ENCODE data around the gene USP10.

Gene USP10

GRCh38 chr16:84699712-84700445 is at the start of gene USP10:
Gene USP10, plus strand, starts transcription at chr16:84700000. Its CDS starts 91 bp downstream, at chr16:84700091.
- ATAC-seq (ENCODE audit: low read depth) (peak; percentile 79), DNase-seq (ENCODE audit: low spot score) (peak; percentile 75)
- Histone ChIP-seq H3K27me3 (ENCODE audit: insufficient read depth, poor library complexity, severe bottlenecking) (no peaks in the 10 kb centered on the region), H3K4me3 (ENCODE audit: severe bottlenecking) (peak within 1 kb of the TSS; percentile 100), H3K9me3 (ENCODE audit: severe bottlenecking) (peaks cover 2% of the 10 kb centered on the region), H3K27ac (ENCODE audit: poor library complexity, severe bottlenecking) (peak within 1 kb of the TSS; percentile 71), H3K36me3 (ENCODE audit: low read depth) (no peaks in the 10 kb centered on the region), H3K4me1 (ENCODE audit: insufficient read depth, poor library complexity, severe bottlenecking) (peaks cover 29% of the 10 kb centered on the region)
- TF ChIP-seq CTCF (IDR thresholded peaks at IDR 0.05; ENCODE audit: poor library complexity, severe bottlenecking): no peak

- Histone ChIP-seq H3K4me3 (ENCODE audit: severe bottlenecking) (no peak overlapping the region), H3K27me3 (ENCODE audit: insufficient read depth, poor library complexity, severe bottlenecking) (no peaks in the 10 kb centered on the region), H3K9me3 (ENCODE audit: severe bottlenecking) (no peaks in the 10 kb centered on the region), H3K36me3 (ENCODE audit: low read depth) (peaks cover 50% of the 10 kb centered on the region), H3K27ac (ENCODE audit: poor library complexity, severe bottlenecking) (no peak overlapping the region), H3K4me1 (ENCODE audit: insufficient read depth, poor library complexity, severe bottlenecking) (no peaks in the 10 kb centered on the region)
- no peak for TF ChIP-seq CTCF (IDR thresholded peaks at IDR 0.05; ENCODE audit: poor library complexity, severe bottlenecking)
- ATAC-seq (ENCODE audit: low read depth) (peak; percentile 40; the same call in 2 of the 3 replicates), DNase-seq (ENCODE audit: low spot score) (no peak)
These were observed 49.5 kb upstream of the USP10 start for GRCh38 chr16:84650062-84650991.

GRCh38 chr16:84652566-84652965 is 47.2 kb upstream of the USP10 start:
- no peaks in the 10 kb centered on the region for H3K27me3 ChIP-seq (ENCODE audit: insufficient read depth, poor library complexity, severe bottlenecking)
- DNase-seq (ENCODE audit: low spot score) (no peak), ATAC-seq (ENCODE audit: low read depth) (no peak)
- H3K4me3 ChIP-seq (ENCODE audit: severe bottlenecking): no peak overlapping the region
- H3K9me3 ChIP-seq (ENCODE audit: severe bottlenecking): no peaks in the 10 kb centered on the region
- no peaks in the 10 kb centered on the region for H3K4me1 ChIP-seq (ENCODE audit: insufficient read depth, poor library complexity, severe bottlenecking)
- H3K27ac ChIP-seq (ENCODE audit: poor library complexity, severe bottlenecking): no peak overlapping the region
- TF ChIP-seq CTCF (IDR thresholded peaks at IDR 0.05; ENCODE audit: poor library complexity, severe bottlenecking): no peak
- peaks cover 63% of the 10 kb centered on the region for H3K36me3 ChIP-seq (ENCODE audit: low read depth)

GRCh38 chr16:84654238-84654637 is 45.6 kb upstream of the USP10 start:
- Histone ChIP-seq H3K27ac (ENCODE audit: poor library complexity, severe bottlenecking) (no peak overlapping the region), H3K4me3 (ENCODE audit: severe bottlenecking) (no peak overlapping the region), H3K36me3 (ENCODE audit: low read depth) (peaks cover 80% of the 10 kb centered on the region), H3K27me3 (ENCODE audit: insufficient read depth, poor library complexity, severe bottlenecking) (no peaks in the 10 kb centered on the region), H3K9me3 (ENCODE audit: severe bottlenecking) (no peaks in the 10 kb centered on the region), H3K4me1 (ENCODE audit: insufficient read depth, poor library complexity, severe bottlenecking) (no peaks in the 10 kb centered on the region)
- DNase-seq (ENCODE audit: low spot score) (no peak), ATAC-seq (ENCODE audit: low read depth) (no peak)
- no peak for TF ChIP-seq CTCF (IDR thresholded peaks at IDR 0.05; ENCODE audit: poor library complexity, severe bottlenecking)
